PC-3 (cell line): ENCODE results near the gene EPHA2. TPM values are rescaled to one million over a fixed set of nuclear protein-coding genes. Genes with fewer than 3 reads are reported as not detected.
"Not testable (repeated sequence)": the region's sequence is repeated elsewhere in the genome, so short reads cannot be mapped to it uniquely, and the experiment has no call there.

Experiments
- ATAC-seq: fragments of 200-7000 bp; cut with Tn5 transposase; 2 replicates; pipeline ENCODE4 v1.9.1; 2020; ENCODE audit warnings: mild to moderate bottlenecking, moderate library complexity
- BruUV-seq: library from RNA; stranded (reverse); fragments of 400-500 nt; replicated peaks from 2 replicates; lab custom pipeline; 2021; lab: Mats Ljungman, UMichigan
- CTCF ChIA-PET: fragments of 300-600 bp; sonication (Branson Sonifier 250); formaldehyde crosslinking; loops from one replicate; lab custom pipeline; 2022; ENCODE audit warnings: antibody characterized with exemption; lab: Charles Lee
- POLR2A ChIA-PET: fragments of 300-600 bp; sonication (Branson Sonifier 250); formaldehyde crosslinking; loops from one replicate; lab custom pipeline; 2022; ENCODE audit warnings: antibody characterized with exemption; ENCODE audit not compliant: unreplicated experiment; lab: Charles Lee
- DNase-seq: peaks from one replicate; pipeline ENCODE4 v3.0.0-alpha.2; 2015
- H2AFZ ChIP-seq: fragments of 300-600 bp; sonication (generic); 2 replicates; pipeline ENCODE4 v1.6.0; 2016; ENCODE audit warnings: antibody characterized with exemption, low read length
- H3F3A ChIP-seq: fragments of 300-600 bp; sonication (generic); one replicate; pipeline ENCODE4 v1.6.0; 2017; ENCODE audit warnings: antibody characterized with exemption, low read length, control low read depth, mild to moderate bottlenecking; ENCODE audit not compliant: unreplicated experiment
- H3K27ac ChIP-seq: fragments of 300-600 bp; sonication (generic); 2 replicates; pipeline ENCODE4 v1.5.1; 2016; ENCODE audit warnings: mild to moderate bottlenecking, low read length
- H3K27me3 ChIP-seq: fragments of 300-600 bp; sonication (generic); 2 replicates; pipeline ENCODE4 v1.6.1; 2016; ENCODE audit warnings: low read length, mixed read lengths
- H3K36me3 ChIP-seq: fragments of 300-600 bp; sonication (generic); 2 replicates; pipeline ENCODE4 v1.6.1; 2016; ENCODE audit warnings: low read depth, mixed run types, low read length, mixed read lengths
- H3K4me1 ChIP-seq: fragments of 300-600 bp; sonication (generic); 2 replicates; pipeline ENCODE4 v1.5.1; 2016; ENCODE audit warnings: low read length; ENCODE audit not compliant: insufficient read depth
- H3K4me2 ChIP-seq: fragments of 300-600 bp; sonication (generic); 2 replicates; pipeline ENCODE4 v1.6.0; 2016; ENCODE audit warnings: low read length
- H3K4me3 ChIP-seq: fragments of 300-600 bp; sonication (generic); 2 replicates; pipeline ENCODE4 v1.5.1; 2016; ENCODE audit warnings: mild to moderate bottlenecking, low read length, mixed read lengths
- H3K79me2 ChIP-seq: fragments of 300-600 bp; sonication (generic); 2 replicates; pipeline ENCODE4 v1.6.1; 2017; ENCODE audit warnings: low read length, mixed read lengths
- H3K9ac ChIP-seq: fragments of 300-600 bp; sonication (generic); 2 replicates; pipeline ENCODE4 v1.6.0; 2016; ENCODE audit warnings: mild to moderate bottlenecking, low read length
- H3K9me2 ChIP-seq: fragments of 300-600 bp; sonication (generic); replicated peaks from 2 replicates; pipeline ENCODE4 v1.6.1; 2016; ENCODE audit warnings: mixed run types, low read length, mixed read lengths
- H3K9me3 ChIP-seq: fragments of 300-600 bp; sonication (generic); 2 replicates; pipeline ENCODE4 v1.6.1; 2016; ENCODE audit warnings: low read length, mixed read lengths
- H4K20me1 ChIP-seq: fragments of 300-600 bp; sonication (generic); 2 replicates; pipeline ENCODE4 v1.6.1; 2016; ENCODE audit warnings: low read length, mixed read lengths
- EZH2 ChIP-seq: fragments of 300-600 bp; sonication (generic); IDR thresholded peaks from one replicate; pipeline ENCODE4 v1.6.1; 2017; ENCODE audit warnings: antibody characterized with exemption, mild to moderate bottlenecking, low read length; ENCODE audit not compliant: unreplicated experiment
- EZH2phosphoT487 ChIP-seq: fragments of 300-600 bp; sonication (generic); IDR thresholded peaks from 2 replicates; pipeline ENCODE4 v1.6.1; 2018; ENCODE audit warnings: mild to moderate bottlenecking, antibody characterized with exemption, low read length, borderline replicate concordance
- intact Hi-C: fragments of 100-400 bp; cut with micrococcal nuclease; formaldehyde crosslinking; loops from 2 replicates; pipeline ENCODE4 v1.9.0; 2023
- total RNA-seq: library from RNA; depleted of rRNA; stranded (reverse); fragments of >200 nt; gene quantifications from 2 replicates; pipeline ENCODE4 v1.2.3, GENCODE V29; 2014
- TF ChIP-seq, protein P1 (sequence below): fragments of 300-600 bp; sonication (generic); conservative IDR thresholded peaks from 2 replicates; pipeline ENCODE4 v1.5.1; 2017; ENCODE audit warnings: antibody characterized with exemption, low read depth, mild to moderate bottlenecking, low read length

EPHA2 gene
- total RNA-seq, 1 experiment from 2014 or later: 459 TPM

DNA sequence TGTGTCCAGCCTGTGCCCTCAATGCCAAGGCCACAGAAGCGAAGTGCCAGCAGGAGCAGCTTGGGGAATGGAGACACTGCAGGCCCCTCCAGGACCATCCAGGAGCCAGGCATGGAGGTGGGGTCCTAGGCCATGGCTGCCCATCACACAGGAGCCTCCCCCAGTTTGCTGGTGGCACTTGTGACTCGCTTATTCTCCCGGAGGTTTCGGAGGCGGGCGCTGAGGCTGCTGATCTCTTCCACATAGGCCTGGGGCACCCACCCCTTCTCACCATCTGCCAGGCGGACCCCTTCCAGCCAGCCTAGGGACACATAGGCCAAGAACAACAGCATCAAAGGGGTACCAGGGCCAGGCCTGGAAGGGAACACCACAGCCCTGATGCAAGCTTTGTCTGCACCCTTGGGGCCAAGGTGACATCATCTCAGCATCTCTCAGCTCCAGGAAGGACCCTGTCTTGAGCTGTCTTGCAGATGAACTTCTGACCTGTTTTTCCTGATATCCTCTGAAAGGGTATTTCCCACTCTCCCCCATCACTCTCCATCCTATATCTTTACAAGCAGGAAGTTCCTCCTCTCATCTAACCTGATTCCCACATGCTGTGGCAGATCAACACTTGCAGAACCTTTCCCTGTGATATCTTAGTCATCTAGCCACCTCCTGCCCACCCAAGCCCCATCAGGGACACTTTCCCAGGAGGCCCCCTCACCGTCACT is 42.7 kb upstream of the EPHA2 start:
- CTCF ChIA-PET: no interaction called here
- no TSS peak for BruUV-seq
- TF ChIP-seq, protein P1, sequence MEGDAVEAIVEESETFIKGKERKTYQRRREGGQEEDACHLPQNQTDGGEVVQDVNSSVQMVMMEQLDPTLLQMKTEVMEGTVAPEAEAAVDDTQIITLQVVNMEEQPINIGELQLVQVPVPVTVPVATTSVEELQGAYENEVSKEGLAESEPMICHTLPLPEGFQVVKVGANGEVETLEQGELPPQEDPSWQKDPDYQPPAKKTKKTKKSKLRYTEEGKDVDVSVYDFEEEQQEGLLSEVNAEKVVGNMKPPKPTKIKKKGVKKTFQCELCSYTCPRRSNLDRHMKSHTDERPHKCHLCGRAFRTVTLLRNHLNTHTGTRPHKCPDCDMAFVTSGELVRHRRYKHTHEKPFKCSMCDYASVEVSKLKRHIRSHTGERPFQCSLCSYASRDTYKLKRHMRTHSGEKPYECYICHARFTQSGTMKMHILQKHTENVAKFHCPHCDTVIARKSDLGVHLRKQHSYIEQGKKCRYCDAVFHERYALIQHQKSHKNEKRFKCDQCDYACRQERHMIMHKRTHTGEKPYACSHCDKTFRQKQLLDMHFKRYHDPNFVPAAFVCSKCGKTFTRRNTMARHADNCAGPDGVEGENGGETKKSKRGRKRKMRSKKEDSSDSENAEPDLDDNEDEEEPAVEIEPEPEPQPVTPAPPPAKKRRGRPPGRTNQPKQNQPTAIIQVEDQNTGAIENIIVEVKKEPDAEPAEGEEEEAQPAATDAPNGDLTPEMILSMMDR: no peak
- no peak for TF ChIP-seq EZH2phosphoT487
- no peak for TF ChIP-seq EZH2
- Histone ChIP-seq H3K9me2 (no peaks in the 10 kb centered on the region), H3K4me1 (no peaks in the 10 kb centered on the region), H3K4me3 (no peak overlapping the region), H3K27ac (no peak overlapping the region), H3K79me2 (no peaks in the 10 kb centered on the region), H3F3A (no peaks in the 10 kb centered on the region), H3K27me3 (no peaks in the 10 kb centered on the region), H3K36me3 (no peaks in the 10 kb centered on the region), H3K9ac (no peak overlapping the region), H3K4me2 (no peak overlapping the region), H4K20me1 (no peaks in the 10 kb centered on the region), H3K9me3 (no peaks in the 10 kb centered on the region), H2AFZ (no peak overlapping the region)
- intact Hi-C loops: no loop called here
- ATAC-seq: no peak
- no peak for DNase-seq
- POLR2A ChIA-PET: no interaction called here

DNA sequence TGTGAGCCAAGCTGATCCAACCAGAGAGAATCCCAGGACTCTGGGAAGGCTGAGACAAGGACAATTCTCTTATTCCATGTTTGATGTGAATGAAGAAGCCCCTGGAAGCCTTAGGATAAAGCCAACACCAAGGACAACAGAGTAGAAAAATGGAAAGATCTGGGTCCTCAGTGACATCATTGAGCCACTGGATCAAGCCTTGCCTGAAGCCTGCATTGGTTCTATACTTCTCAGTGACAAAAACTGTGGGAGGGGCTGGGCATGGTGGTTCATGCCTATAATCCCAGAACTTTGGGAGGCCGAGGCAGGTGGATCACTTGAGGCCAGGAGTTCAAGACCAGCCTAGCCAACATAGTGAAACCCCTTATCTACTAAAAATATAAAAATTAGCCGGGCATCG is 41.0 kb upstream of the EPHA2 start:
- intact Hi-C loops: no loop called here
- H3K27me3 ChIP-seq: no peaks in the 10 kb centered on the region
- H4K20me1 ChIP-seq: no peaks in the 10 kb centered on the region
- ATAC-seq (no peak), DNase-seq (no peak)
- H2AFZ ChIP-seq: no peak overlapping the region
- H3F3A ChIP-seq: no peaks in the 10 kb centered on the region
- TF ChIP-seq EZH2phosphoT487 (no peak), EZH2 (no peak)
- TF ChIP-seq, protein P1: no peak
- H3K4me1 ChIP-seq: no peaks in the 10 kb centered on the region
- H3K9me3 ChIP-seq: no peaks in the 10 kb centered on the region
- CTCF ChIA-PET: no interaction called here
- no peaks in the 10 kb centered on the region for H3K36me3 ChIP-seq
- POLR2A ChIA-PET: no interaction called here
- no TSS peak for BruUV-seq
- no peaks in the 10 kb centered on the region for H3K9me2 ChIP-seq
- no peak overlapping the region for H3K9ac ChIP-seq
- no peak overlapping the region for H3K4me2 ChIP-seq
- no peak overlapping the region for H3K27ac ChIP-seq
- no peak overlapping the region for H3K4me3 ChIP-seq
- no peaks in the 10 kb centered on the region for H3K79me2 ChIP-seq

DNA sequence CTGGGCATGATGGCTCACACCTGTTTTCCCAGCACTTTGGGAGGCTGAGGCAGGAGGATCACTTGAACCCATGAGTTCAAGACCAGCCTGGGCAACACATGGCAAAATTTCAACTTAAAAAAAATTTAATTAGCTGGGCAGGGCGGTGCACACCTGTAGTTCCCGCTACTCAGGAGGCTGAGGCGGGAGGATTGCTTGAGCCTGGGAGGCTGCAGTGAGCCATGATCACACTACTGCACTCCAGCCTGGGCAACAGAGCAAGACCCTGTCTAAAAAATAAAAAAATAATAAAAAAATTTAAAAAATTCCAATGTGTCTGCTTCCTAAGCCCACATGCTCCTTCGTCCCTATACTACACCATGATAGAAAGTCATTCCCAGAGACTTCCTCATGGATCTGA is 40.3 kb upstream of the EPHA2 start:
- H4K20me1 ChIP-seq, H2AFZ ChIP-seq, ATAC-seq, H3K27me3 ChIP-seq, BruUV-seq, H3K79me2 ChIP-seq, DNase-seq, H3F3A ChIP-seq, CTCF ChIA-PET, intact Hi-C loops, H3K9me3 ChIP-seq, H3K4me2 ChIP-seq, H3K27ac ChIP-seq, H3K9me2 ChIP-seq, H3K36me3 ChIP-seq, H3K4me1 ChIP-seq, H3K4me3 ChIP-seq, H3K9ac ChIP-seq: not testable (repeated sequence)
- POLR2A ChIA-PET: interaction anchor here (0.6 kb wide), 1 partner anchor 41 kb away, joined by 3 read pairs; the partner anchor contains the start of gene CPLANE2
